GM21825 (cell line): ENCODE measurements around the gene GJB3.

Experiments
- ATAC-seq: cut with Tn5 transposase; IDR thresholded peaks from one replicate; pipeline ENCODE4 v1.9.1; 2021; ENCODE audit warnings: mild to moderate bottlenecking, moderate library complexity; ENCODE audit not compliant: unreplicated experiment

The GJB3 gene

GRCh38 chr1:34822202-34822601 lies 41.2 kb downstream of the GJB3 start:
- ATAC-seq: no peak

DNA sequence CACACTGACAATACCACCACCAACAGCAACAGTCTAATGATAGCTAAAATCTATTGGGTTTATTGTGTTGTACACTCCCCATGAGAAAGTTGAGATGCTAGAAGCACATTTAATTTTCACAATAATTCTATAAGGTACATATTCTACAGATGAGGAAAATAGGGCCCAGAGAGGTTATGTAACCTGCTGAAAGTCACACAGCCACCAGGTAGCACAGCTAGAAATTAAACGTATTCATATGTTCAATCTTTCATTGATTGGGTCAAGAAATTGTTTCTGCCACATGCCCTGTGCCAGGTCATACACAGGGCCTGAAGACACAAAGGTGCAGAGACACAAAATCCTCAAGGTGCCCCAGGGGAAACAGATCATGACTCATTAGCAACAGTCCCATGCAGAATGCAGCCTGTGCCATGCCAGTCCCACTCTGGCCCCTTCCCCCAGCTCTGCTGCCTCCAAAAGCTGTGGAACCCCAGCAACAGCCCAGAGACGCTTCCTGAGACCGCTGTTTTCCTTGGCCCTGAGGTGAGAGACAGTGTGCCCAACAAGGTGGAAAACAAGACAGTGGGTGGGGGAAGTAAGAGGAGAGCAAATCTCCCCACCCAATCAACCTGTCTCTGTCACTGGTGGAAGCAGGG lies 43.9 kb downstream of the GJB3 start:
- no peak for ATAC-seq

DNA sequence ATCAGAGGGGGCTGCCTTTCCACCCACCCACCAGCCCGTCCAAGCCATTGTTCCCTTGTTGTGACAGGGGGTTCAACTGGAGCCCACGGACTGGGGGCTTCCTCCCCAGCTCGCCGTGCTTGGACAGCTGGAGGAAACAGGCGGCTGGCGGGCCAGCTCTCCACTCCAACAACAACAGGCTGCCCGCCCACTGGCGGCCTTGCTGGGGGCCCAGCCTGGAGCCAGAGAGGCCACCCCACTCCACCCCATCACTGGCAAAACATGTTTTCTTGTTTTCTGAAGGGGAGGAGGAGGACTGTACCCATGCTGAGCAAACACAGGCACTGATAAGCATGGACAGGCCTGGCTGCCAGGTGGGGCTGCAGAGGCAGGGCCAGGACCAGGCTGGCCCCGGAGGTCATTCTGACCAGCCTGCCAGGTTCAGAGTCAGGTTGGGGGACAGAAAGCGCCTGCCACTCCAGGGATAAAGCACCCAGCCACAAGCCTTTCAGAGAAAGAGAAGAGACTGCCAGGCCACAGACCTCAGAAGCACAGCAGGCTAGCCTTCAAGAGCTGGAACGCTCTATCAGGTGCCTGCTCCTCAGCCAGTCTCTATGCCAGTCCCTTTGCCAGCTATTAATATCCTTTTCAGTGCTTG lies 44.6 kb downstream of the GJB3 start:
- ATAC-seq: no peak

GRCh38 chr1:34827341-34827941 lies 46.4 kb downstream of the GJB3 start:
- no peak for ATAC-seq

- ATAC-seq: no peak
These were observed 47.6 kb downstream of the GJB3 start for GRCh38 chr1:34828611-34829010.

DNA sequence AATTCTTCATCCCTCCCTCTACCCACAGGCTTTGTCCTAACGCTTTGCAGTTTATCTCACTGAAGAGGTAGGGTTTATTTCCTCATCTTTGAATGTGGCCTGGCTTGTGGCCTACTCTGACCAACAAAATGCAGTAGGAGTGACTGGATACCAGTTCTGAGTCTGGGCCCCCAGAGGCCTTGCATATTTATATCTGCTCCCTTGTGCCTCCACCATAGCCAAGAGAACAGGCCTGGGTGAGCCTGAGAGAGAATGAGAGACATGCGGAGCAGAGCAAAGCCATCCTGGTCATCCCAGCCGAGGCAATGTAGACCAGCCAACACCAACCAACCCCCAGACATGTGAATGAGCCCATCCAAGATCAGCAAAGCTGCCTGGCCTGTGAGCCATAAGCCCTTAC lies 48.2 kb downstream of the GJB3 start:
- ATAC-seq: no peak

GRCh38 chr1:34831721-34832246 lies 50.8 kb downstream of the GJB3 start:
- ATAC-seq: no peak

- ATAC-seq: no peak
These were observed 52.7 kb downstream of the GJB3 start for GRCh38 chr1:34833711-34834110.
